Measurements from ENCODE around the gene MED29. TPM values are rescaled to one million over a fixed set of nuclear protein-coding genes. Genes with fewer than 3 reads are reported as not detected.

MED29 gene
- total and polyA plus RNA-seq, 2 experiments from 2014 or later, result 26.1 to 62.0 TPM

- TF ChIP-seq EZH2phosphoT487 (IDR thresholded peaks at IDR 0.05; ENCODE audit: unreplicated experiment), result no peak
- TF ChIP-seq NANOG (IDR thresholded peaks at IDR 0.05; ENCODE audit: borderline replicate concordance), result no peak
- no peak for TF ChIP-seq ZNF462 (CRISPR knock-in tag; IDR thresholded peaks at IDR 0.05)
These were observed 57.1 kb downstream of the MED29 start (continued) for GRCh38 chr19:39448271-39448670.

GRCh38 chr19:39449116-39449797 lies 58.1 kb downstream of the MED29 start:
- Mint-ChIP-seq H3K27ac (peak overlapping the region; percentile 68), H3K4me1 (peaks cover 10% of the 10 kb centered on the region), H3K36me3 (ENCODE audit: low read depth) (peaks cover 50% of the 10 kb centered on the region), H3K9me3 (peaks cover 4% of the 10 kb centered on the region; the same call in 1 of the 3 replicates), H3K4me3 (no peak overlapping the region; the same call in 2 of the 3 replicates), H3K27me3 (ENCODE audit: insufficient read depth, low read depth, poor library complexity) (peaks cover 14% of the 10 kb centered on the region)
- no peaks in the 10 kb centered on the region; the same call in 1 of the 2 replicates for H3K36me3 ChIP-seq (ENCODE audit: insufficient read depth)
- no peak overlapping the region for H3K27ac ChIP-seq (ENCODE audit: low read depth)
- H3K4me1 ChIP-seq (ENCODE audit: insufficient read depth), result peaks cover 4% of the 10 kb centered on the region; the same call in 1 of the 2 replicates
- H3K79me2 ChIP-seq (replicated peaks; ENCODE audit: insufficient read depth), result peaks cover 92% of the 10 kb centered on the region
- H3K4me3 ChIP-seq, result no peak overlapping the region
- no peaks in the 10 kb centered on the region for H3K9me2 ChIP-seq (ENCODE audit: insufficient read depth)
- ATAC-seq (no peak), DNase-seq (ENCODE audit: low spot score) (no peak)
- H2AFZ ChIP-seq, result no peak overlapping the region
- no peaks in the 10 kb centered on the region for H3K27me3 ChIP-seq (ENCODE audit: insufficient read depth)
- H4K20me1 ChIP-seq (replicated peaks; ENCODE audit: insufficient read depth), result peaks cover 31% of the 10 kb centered on the region
- H3F3A ChIP-seq (replicated peaks; ENCODE audit: low read depth), result no peaks in the 10 kb centered on the region
- no peak overlapping the region for H3K4me2 ChIP-seq
- TF ChIP-seq ZNF331 (CRISPR knock-in tag; IDR thresholded peaks at IDR 0.05; ENCODE audit: low read depth), result no peak
- no peak for TF ChIP-seq EZH2 (IDR thresholded peaks at IDR 0.05; ENCODE audit: low read depth, unreplicated experiment)
- TF ChIP-seq JUNB (IDR thresholded peaks at IDR 0.05; ENCODE audit: unreplicated experiment), result no peak
- no peak for TF ChIP-seq CREB1 (CRISPR knock-in tag; IDR thresholded peaks at IDR 0.05; ENCODE audit: low read depth)
- TF ChIP-seq ETS1 (IDR thresholded peaks at IDR 0.05), result no peak
- no peak for TF ChIP-seq POLR2AphosphoS5 (IDR thresholded peaks at IDR 0.05; ENCODE audit: low read depth)
- TF ChIP-seq NANOG (IDR thresholded peaks at IDR 0.05; ENCODE audit: borderline replicate concordance), result no peak
- no peak for TF ChIP-seq REST (IDR thresholded peaks at IDR 0.05; ENCODE audit: unreplicated experiment)
